CD14-positive monocyte (primary cell): ENCODE measurements around the gene SNUPN. TPM values are rescaled to one million over a fixed set of nuclear protein-coding genes. Genes with fewer than 3 reads are reported as not detected.

Source experiments
- DNase-seq, 3 donors: peaks; one replicate each; pipeline ENCODE4 v3.0.0-alpha.2; 2011 to 2022
- H2AFZ ChIP-seq: 2 replicates; pipeline ENCODE4 v1.6.0; 2012; ENCODE audit warnings: mild to moderate bottlenecking, low read depth, low read length, inconsistent platforms; ENCODE audit not compliant: insufficient read depth, poor library complexity, severe bottlenecking
- H3K27ac ChIP-seq, 2 donors: 1 replicate in 1 of 2; 2 replicates in 1 of 2; pipeline ENCODE4 v1.5.1; 2012 to 2013; ENCODE audit warnings: low read length in 2 of 2, control low read depth in 1 of 2, inconsistent platforms in 1 of 2, low read depth in 1 of 2, mild to moderate bottlenecking in 1 of 2
- H3K27me3 ChIP-seq, 2 donors: one replicate each; pipeline versions ENCODE4 v1.6.0 to v1.6.1; 2011 to 2013; ENCODE audit warnings: low read length in 2 of 2; ENCODE audit not compliant: control insufficient read depth in 2 of 2, insufficient read depth in 2 of 2
- H3K36me3 ChIP-seq, 2 donors: replicated peaks in 1 of 2; 1 replicate in 1 of 2; 2 replicates in 1 of 2; pipeline versions ENCODE4 v1.5.1 to v1.6.1; 2012 to 2013; ENCODE audit warnings: low read length in 2 of 2, control low read depth in 1 of 2, inconsistent platforms in 1 of 2, mild to moderate bottlenecking in 1 of 2; ENCODE audit not compliant: insufficient read depth in 2 of 2, control insufficient read depth in 1 of 2
- H3K4me1 ChIP-seq, 2 donors: 1 replicate in 1 of 2; 2 replicates in 1 of 2; pipeline versions ENCODE4 v1.5.1 to v1.6.1; 2012 to 2013; ENCODE audit warnings: low read length in 2 of 2, control low read depth in 1 of 2, inconsistent platforms in 1 of 2, mild to moderate bottlenecking in 1 of 2, moderate library complexity in 1 of 2; ENCODE audit not compliant: insufficient read depth in 2 of 2, control insufficient read depth in 1 of 2
- H3K4me2 ChIP-seq: replicated peaks from 2 replicates; pipeline ENCODE3; 2012; ENCODE audit warnings: low read length, moderate library complexity, mild to moderate bottlenecking; ENCODE audit not compliant: poor library complexity, severe bottlenecking; ENCODE audit errors: extremely low read depth
- H3K4me3 ChIP-seq, 3 experiments: fragments of 200-600 bp in 1 of 3; sonication (generic) in 1 of 3; replicated peaks in 1 of 3; 1 replicate in 2 of 3; 2 replicates in 1 of 3; pipeline ENCODE4 v1.5.1; 2011 to 2013; ENCODE audit warnings: low read length in 3 of 3, mild to moderate bottlenecking in 3 of 3, control low read depth in 2 of 3, low read depth in 2 of 3, inconsistent platforms in 1 of 3, moderate library complexity in 1 of 3
- H3K79me2 ChIP-seq: 2 replicates; pipeline ENCODE4 v1.6.0; 2012; ENCODE audit warnings: mild to moderate bottlenecking, control low read depth, inconsistent platforms, low read length, moderate library complexity; ENCODE audit not compliant: insufficient read depth
- H3K9ac ChIP-seq: 2 replicates; pipeline ENCODE4 v1.6.0; 2017; ENCODE audit warnings: low read length, mild to moderate bottlenecking; ENCODE audit not compliant: insufficient read depth, poor library complexity, severe bottlenecking
- H3K9me3 ChIP-seq, 2 donors: replicated peaks in 1 of 2; 1 replicate in 1 of 2; 2 replicates in 1 of 2; pipeline versions ENCODE4 v1.5.1 to v1.6.1; 2012 to 2013; ENCODE audit warnings: low read length in 2 of 2, control low read depth in 1 of 2; ENCODE audit not compliant: control insufficient read depth in 1 of 2, insufficient read depth in 1 of 2
- H4K20me1 ChIP-seq: 2 replicates; pipeline ENCODE4 v1.6.0; 2012; ENCODE audit warnings: mild to moderate bottlenecking, low read length, control low read depth, moderate library complexity; ENCODE audit not compliant: insufficient read depth
- H3K27ac Mint-ChIP-seq, 7 donors: one replicate each; pipeline ENCODE4 v1.8.0; 2020; ENCODE audit warnings: mild to moderate bottlenecking in 7 of 7, mixed read lengths in 7 of 7, moderate library complexity in 6 of 7, inconsistent platforms in 2 of 7
- H3K27me3 Mint-ChIP-seq, 3 donors: one replicate each; pipeline ENCODE4 v1.8.0; 2021 to 2022; ENCODE audit warnings: low read depth in 3 of 3, mild to moderate bottlenecking in 3 of 3, mixed read lengths in 3 of 3, moderate library complexity in 3 of 3, inconsistent platforms in 1 of 3
- H3K36me3 Mint-ChIP-seq, 2 donors: one replicate each; pipeline ENCODE4 v1.8.0; 2020; ENCODE audit warnings: mixed read lengths in 2 of 2, inconsistent platforms in 1 of 2, mild to moderate bottlenecking in 1 of 2
- H3K4me1 Mint-ChIP-seq: one replicate; pipeline ENCODE4 v1.8.0; 2020; ENCODE audit warnings: mild to moderate bottlenecking, mixed read lengths
- H3K4me3 Mint-ChIP-seq, 2 donors: one replicate each; pipeline ENCODE4 v1.8.0; 2020; ENCODE audit warnings: mild to moderate bottlenecking in 2 of 2, mixed read lengths in 2 of 2, moderate library complexity in 1 of 2
- H3K9me3 Mint-ChIP-seq, 7 donors: one replicate each; pipeline ENCODE4 v1.8.0; 2020 to 2022; ENCODE audit warnings: mixed read lengths in 7 of 7, mild to moderate bottlenecking in 6 of 7, moderate library complexity in 6 of 7, inconsistent platforms in 2 of 7
- WGBS: methylation state at CpG from one replicate; pipeline ENCODE4 v1.1.5; 2013; ENCODE audit warnings: missing lambda C conversion rate; ENCODE audit not compliant: insufficient coverage; 5-methylcytosine and 5-hydroxymethylcytosine counted together
- intact Hi-C, 2 donors: fragments of 100-400 bp; cut with micrococcal nuclease; formaldehyde crosslinking; loops; one replicate each; pipeline versions ENCODE4 v1.15.0 to v1.15.1; 2023
- polyA plus RNA-seq, 3 donors: library from polyadenylated mRNA; depleted of rRNA in 1 of 3; unstranded in 2 of 3; stranded (reverse) in 1 of 3; fragments of 300-500 nt in 2 of 3; fragments of >200 nt in 1 of 3; fragmentation: Illumina TruSeq in 2 of 3; gene quantifications; 1 replicate in 2 of 3; 2 replicates in 1 of 3; pipeline ENCODE4 v1.2.3, GENCODE V29; 2012 to 2021
- TF ChIP-seq, protein P1 (sequence below): fragments of 200-600 bp; IDR thresholded peaks from one replicate; pipeline ENCODE4 v1.8.0; 2022; ENCODE audit warnings: antibody characterized with exemption, mild to moderate bottlenecking

SNUPN gene
- polyA plus RNA-seq, 3 donors, result 11.7 to 31.8 (median 29.3) TPM

- Histone ChIP-seq H2AFZ (no peak overlapping the region), H3K79me2 (no peaks in the 10 kb centered on the region), H3K27me3 (peaks cover 0 to 8% of the 10 kb centered on the region in 2 donors), H3K4me2 (no peak overlapping the region), H3K36me3 (peaks cover 0 to 11% of the 10 kb centered on the region in 2 donors), H3K9me3 (no peaks in the 10 kb centered on the region), H3K4me1 (peaks cover 34 to 61% of the 10 kb centered on the region in 2 donors), H4K20me1 (peaks cover 24% of the 10 kb centered on the region), H3K27ac (no peak overlapping the region), H3K9ac (no peak overlapping the region), H3K4me3 (peak overlapping the region in 1 of 3 experiments; percentile 98)
- 96% methylated on average over 13 of the region's 19 CpGs for whole genome bisulfite sequencing
- H3K4me1 Mint-ChIP-seq, result peaks cover 58% of the 10 kb centered on the region
- peaks cover 12 to 21% (median 20%) of the 10 kb centered on the region in 3 donors for H3K27me3 Mint-ChIP-seq
- DNase-seq, result no peak
- peaks cover 0 to 4% (median 0%) of the 10 kb centered on the region in 7 donors for H3K9me3 Mint-ChIP-seq
- H3K4me3 Mint-ChIP-seq, result peak overlapping the region; percentile 96 to 98
- TF ChIP-seq, protein P1, sequence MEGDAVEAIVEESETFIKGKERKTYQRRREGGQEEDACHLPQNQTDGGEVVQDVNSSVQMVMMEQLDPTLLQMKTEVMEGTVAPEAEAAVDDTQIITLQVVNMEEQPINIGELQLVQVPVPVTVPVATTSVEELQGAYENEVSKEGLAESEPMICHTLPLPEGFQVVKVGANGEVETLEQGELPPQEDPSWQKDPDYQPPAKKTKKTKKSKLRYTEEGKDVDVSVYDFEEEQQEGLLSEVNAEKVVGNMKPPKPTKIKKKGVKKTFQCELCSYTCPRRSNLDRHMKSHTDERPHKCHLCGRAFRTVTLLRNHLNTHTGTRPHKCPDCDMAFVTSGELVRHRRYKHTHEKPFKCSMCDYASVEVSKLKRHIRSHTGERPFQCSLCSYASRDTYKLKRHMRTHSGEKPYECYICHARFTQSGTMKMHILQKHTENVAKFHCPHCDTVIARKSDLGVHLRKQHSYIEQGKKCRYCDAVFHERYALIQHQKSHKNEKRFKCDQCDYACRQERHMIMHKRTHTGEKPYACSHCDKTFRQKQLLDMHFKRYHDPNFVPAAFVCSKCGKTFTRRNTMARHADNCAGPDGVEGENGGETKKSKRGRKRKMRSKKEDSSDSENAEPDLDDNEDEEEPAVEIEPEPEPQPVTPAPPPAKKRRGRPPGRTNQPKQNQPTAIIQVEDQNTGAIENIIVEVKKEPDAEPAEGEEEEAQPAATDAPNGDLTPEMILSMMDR, result no peak
- H3K36me3 Mint-ChIP-seq, result peaks cover 21 to 22% of the 10 kb centered on the region in 2 donors
- intact Hi-C loops, result no loop called here
- H3K27ac Mint-ChIP-seq, result no peak overlapping the region
These were observed 23.7 kb upstream of the SNUPN start for GRCh38 chr15:75649045-75649761.

DNA sequence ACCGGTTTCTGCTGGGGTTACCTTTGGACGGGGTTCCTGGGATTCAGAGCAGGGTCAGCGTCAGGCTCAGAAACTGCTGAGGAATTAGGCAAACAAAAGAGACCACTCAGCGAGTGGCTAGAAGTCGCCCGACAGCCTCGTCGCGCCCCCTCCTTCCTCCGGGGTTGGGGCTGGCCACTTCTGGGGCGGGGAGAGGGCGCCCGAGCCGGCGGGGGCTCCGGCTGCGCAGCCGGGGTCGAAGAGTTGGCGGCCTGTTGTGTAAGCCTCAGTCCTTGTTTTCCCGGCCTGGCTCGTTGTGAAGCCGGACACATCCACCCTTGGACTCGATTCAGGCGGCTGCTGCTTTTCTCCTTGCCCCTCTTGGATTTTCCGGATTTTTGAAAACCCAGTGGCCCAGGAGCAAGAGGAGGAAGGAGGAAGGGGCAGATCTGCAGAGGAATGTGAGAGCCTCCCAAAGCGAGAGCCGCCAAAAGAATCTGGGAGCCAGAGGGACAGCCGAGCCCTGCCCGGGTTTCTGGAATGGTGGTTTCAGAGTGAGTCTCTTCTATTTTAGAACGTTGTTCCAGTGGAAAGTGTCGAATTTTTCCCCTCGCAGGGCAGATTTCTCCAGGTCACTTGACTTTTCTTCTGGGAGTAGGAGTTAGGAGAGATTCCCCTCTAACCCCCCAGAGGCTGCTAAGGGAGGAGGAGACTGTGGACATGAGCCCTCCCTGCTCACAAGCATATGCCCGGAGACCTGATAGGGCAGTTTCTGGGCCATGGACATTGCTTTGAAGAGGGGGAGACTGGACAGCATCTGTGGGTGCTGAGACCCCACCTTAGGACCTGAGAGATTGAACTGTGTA, 22.9 kb upstream of the SNUPN start:
- peak overlapping the region; percentile 71 for H3K9ac ChIP-seq
- H3K79me2 ChIP-seq, result no peaks in the 10 kb centered on the region
- Mint-ChIP-seq H3K4me3 (peak overlapping the region; percentile 96 to 98), H3K4me1 (peaks cover 56% of the 10 kb centered on the region), H3K27me3 (peaks cover 12 to 21% (median 21%) of the 10 kb centered on the region in 3 donors), H3K36me3 (peaks cover 21 to 22% of the 10 kb centered on the region in 2 donors), H3K27ac (peak overlapping the region in 5 of 7 donors; percentile 49 to 81 (median 61)), H3K9me3 (peaks cover 0 to 4% (median 0%) of the 10 kb centered on the region in 7 donors)
- intact Hi-C loops, result no loop called here
- H3K4me2 ChIP-seq, result peak overlapping the region; percentile 97
- H3K4me1 ChIP-seq, result peaks cover 34 to 61% of the 10 kb centered on the region in 2 donors
- peak overlapping the region in 1 of 2 donors; percentile 75 for H3K27ac ChIP-seq
- peaks cover 21% of the 10 kb centered on the region for H4K20me1 ChIP-seq
- peak overlapping the region; percentile 98 for H2AFZ ChIP-seq
- DNase-seq, result no peak
- peak overlapping the region; percentile 81 to 98 (median 88) for H3K4me3 ChIP-seq
- TF ChIP-seq, protein P1, result no peak
- peaks cover 0 to 8% of the 10 kb centered on the region in 2 donors for H3K27me3 ChIP-seq
- no peaks in the 10 kb centered on the region for H3K9me3 ChIP-seq
- H3K36me3 ChIP-seq, result peaks cover 0 to 11% of the 10 kb centered on the region in 2 donors
- 14% methylated on average over 26 of the region's 34 CpGs for WGBS
